Vagina (tissue), 2 donors: ENCODE results near the gene PLCB1. TPM values are rescaled to one million over a fixed set of nuclear protein-coding genes. Genes with fewer than 3 reads are reported as not detected.

Experiments used
- DNase-seq, 2 donors: peaks; one replicate each; pipeline ENCODE4 v3.0.0-alpha.2; 2017; ENCODE audit errors: extremely low spot score in 2 of 2
- H3K27ac ChIP-seq: fragments of 200-600 bp; sonication (generic); one replicate; pipeline ENCODE4 v1.5.1; 2019
- H3K27me3 ChIP-seq: fragments of 200-600 bp; sonication (generic); one replicate; pipeline ENCODE4 v1.5.1; 2019
- H3K36me3 ChIP-seq, 2 donors: fragments of 200-600 bp; sonication (generic); one replicate each; pipeline ENCODE4 v1.5.1; 2017 to 2019
- H3K4me1 ChIP-seq: fragments of 200-600 bp; sonication (generic); one replicate; pipeline ENCODE4 v1.5.1; 2019
- H3K4me3 ChIP-seq, 2 donors: fragments of 200-600 bp; sonication (generic); 1 replicate in 1 of 2; 2 replicates in 1 of 2; pipeline ENCODE4 v1.5.1; 2016 to 2019
- H3K9me3 ChIP-seq: fragments of 200-600 bp; sonication (generic); one replicate; pipeline ENCODE4 v1.5.1; 2019
- CTCF ChIP-seq, 3 experiments: fragments of 450-650 bp in 2 of 3; fragments of 200-600 bp in 1 of 3; sonication (generic) in 1 of 3; IDR thresholded peaks; one replicate each; pipeline ENCODE4 v1.5.1; 2017 to 2019; ENCODE audit warnings: antibody characterized with exemption in 3 of 3, mild to moderate bottlenecking in 2 of 3, moderate library complexity in 2 of 3
- POLR2A ChIP-seq, 2 donors: fragments of 450-650 bp; IDR thresholded peaks; one replicate each; pipeline ENCODE4 v1.6.1; 2017; ENCODE audit warnings: antibody characterized with exemption in 2 of 2, mild to moderate bottlenecking in 2 of 2, moderate library complexity in 2 of 2
- POLR2AphosphoS5 ChIP-seq, 2 donors: sonication (generic); formaldehyde crosslinking; IDR thresholded peaks; one replicate each; pipeline ENCODE4 v1.9.0; 2017; ENCODE audit warnings: antibody characterized with exemption in 2 of 2, mild to moderate bottlenecking in 2 of 2, low read depth in 1 of 2; ENCODE audit not compliant: insufficient read depth in 1 of 2
- intact Hi-C: fragments of 100-400 bp; cut with DNase I; formaldehyde crosslinking; loops from one replicate; pipeline ENCODE4 v1.15.1; 2023
- total RNA-seq: library from RNA; depleted of rRNA; stranded (reverse); fragments of >200 nt; gene quantifications from one replicate; pipeline ENCODE4 v1.2.3, GENCODE V29; 2016

Gene PLCB1
- total RNA-seq, 1 donor from 2014 or later = 32.4 TPM

DNA sequence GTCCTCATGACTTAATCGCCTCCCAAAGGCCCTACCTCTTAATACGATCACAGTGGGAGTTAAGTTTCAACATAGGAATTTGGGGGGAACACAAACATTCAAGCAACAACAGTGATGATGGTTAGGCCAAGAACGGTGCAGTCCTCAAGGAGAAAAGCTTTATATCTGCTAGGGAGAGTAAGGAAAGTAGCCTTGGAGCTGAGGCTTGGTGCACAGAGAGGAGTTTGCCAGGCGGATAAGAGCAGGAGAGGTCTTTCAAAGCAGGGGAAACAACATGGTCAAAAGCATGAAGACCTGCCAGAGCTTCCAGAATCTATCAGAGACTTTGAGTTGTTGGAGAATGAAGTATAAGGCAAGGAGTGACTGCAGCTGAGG is 119.1 kb downstream of the PLCB1 start:
- no peak for DNase-seq
- intact Hi-C loops = no loop called here
- Histone ChIP-seq H3K36me3 (no peaks in the 10 kb centered on the region), H3K27ac (no peak overlapping the region), H3K27me3 (no peaks in the 10 kb centered on the region), H3K4me3 (no peak overlapping the region), H3K4me1 (no peaks in the 10 kb centered on the region), H3K9me3 (no peaks in the 10 kb centered on the region)
- TF ChIP-seq POLR2A (IDR thresholded peaks at IDR 0.05) (no peak), POLR2AphosphoS5 (IDR thresholded peaks at IDR 0.05; ENCODE audit: insufficient read depth in 1 of 2, low read depth in 1 of 2) (no peak), CTCF (IDR thresholded peaks at IDR 0.05) (no peak)

- no peaks in the 10 kb centered on the region for H3K9me3 ChIP-seq
- no peak for TF ChIP-seq CTCF (IDR thresholded peaks at IDR 0.05)
- no peaks in the 10 kb centered on the region for H3K36me3 ChIP-seq
- no peak for DNase-seq
- H3K27me3 ChIP-seq = no peaks in the 10 kb centered on the region
- H3K4me1 ChIP-seq = no peaks in the 10 kb centered on the region
- H3K27ac ChIP-seq = no peak overlapping the region
- H3K4me3 ChIP-seq = no peak overlapping the region
- intact Hi-C loops = no loop called here
Observed at GRCh38 chr20:8254911-8255582, 123.0 kb downstream of the PLCB1 start.

GRCh38 chr20:8255945-8256632 is 124.0 kb downstream of the PLCB1 start:
- H3K36me3 ChIP-seq = no peaks in the 10 kb centered on the region
- H3K27me3 ChIP-seq = no peaks in the 10 kb centered on the region
- intact Hi-C loops = no loop called here
- H3K4me1 ChIP-seq = no peaks in the 10 kb centered on the region
- no peak for DNase-seq
- no peak overlapping the region for H3K27ac ChIP-seq
- no peak overlapping the region for H3K4me3 ChIP-seq
- no peaks in the 10 kb centered on the region for H3K9me3 ChIP-seq
- TF ChIP-seq CTCF (IDR thresholded peaks at IDR 0.05) (no peak), POLR2AphosphoS5 (IDR thresholded peaks at IDR 0.05; ENCODE audit: insufficient read depth in 1 of 2, low read depth in 1 of 2) (no peak), POLR2A (IDR thresholded peaks at IDR 0.05) (no peak)

DNA sequence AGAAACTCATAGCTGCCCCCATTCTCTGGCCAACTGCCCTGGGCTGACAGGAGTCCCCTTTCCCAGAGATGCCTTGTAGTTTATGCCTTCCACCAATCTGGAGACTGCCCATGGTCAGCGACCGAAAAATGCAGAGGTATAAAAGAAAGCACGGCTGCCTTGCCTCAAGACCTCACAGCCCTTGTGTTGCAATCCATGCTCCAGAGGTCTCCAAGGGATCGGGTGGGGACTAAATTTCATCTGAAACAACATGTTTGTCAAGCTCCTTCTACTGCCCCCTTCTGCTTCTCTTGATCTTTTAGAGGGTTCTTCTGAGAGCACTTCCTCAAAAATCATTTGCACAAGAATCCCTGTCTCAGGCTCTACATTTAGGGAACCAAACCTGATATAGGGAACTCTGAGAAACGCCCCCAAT is 128.8 kb downstream of the PLCB1 start:
- no peaks in the 10 kb centered on the region for H3K27me3 ChIP-seq
- intact Hi-C loops = no loop called here
- no peaks in the 10 kb centered on the region for H3K9me3 ChIP-seq
- H3K27ac ChIP-seq = no peak overlapping the region
- no peak for DNase-seq
- TF ChIP-seq CTCF (IDR thresholded peaks at IDR 0.05) = no peak
- TF ChIP-seq POLR2A (IDR thresholded peaks at IDR 0.05) = no peak
- no peak for TF ChIP-seq POLR2AphosphoS5 (IDR thresholded peaks at IDR 0.05; ENCODE audit: insufficient read depth in 1 of 2, low read depth in 1 of 2)
- no peak overlapping the region for H3K4me3 ChIP-seq
- no peaks in the 10 kb centered on the region for H3K4me1 ChIP-seq
- no peaks in the 10 kb centered on the region for H3K36me3 ChIP-seq

GRCh38 chr20:8262721-8263120 is 130.7 kb downstream of the PLCB1 start:
- H3K4me1 ChIP-seq = no peaks in the 10 kb centered on the region
- DNase-seq = no peak
- no peak overlapping the region for H3K27ac ChIP-seq
- no peaks in the 10 kb centered on the region for H3K36me3 ChIP-seq
- no peaks in the 10 kb centered on the region for H3K9me3 ChIP-seq
- H3K27me3 ChIP-seq = no peaks in the 10 kb centered on the region
- no peak overlapping the region for H3K4me3 ChIP-seq
- TF ChIP-seq POLR2AphosphoS5 (IDR thresholded peaks at IDR 0.05; ENCODE audit: insufficient read depth in 1 of 2, low read depth in 1 of 2) (no peak), CTCF (IDR thresholded peaks at IDR 0.05) (no peak), POLR2A (IDR thresholded peaks at IDR 0.05) (no peak)
- intact Hi-C loops = no loop called here
